HG03521 (cell line): ENCODE results near the gene SPATA32.

ENCODE experiments used
- ATAC-seq: cut with Tn5 transposase; IDR thresholded peaks from one replicate; pipeline ENCODE4 v1.9.1; 2021; ENCODE audit warnings: mild to moderate bottlenecking, moderate library complexity; ENCODE audit not compliant: unreplicated experiment

SPATA32 gene

GRCh38 chr17:45218895-45219661, 42.8 kb downstream of the SPATA32 start:
- no peak for ATAC-seq
